ENCODE results near the gene ERGIC1. TPM values are rescaled to one million over a fixed set of nuclear protein-coding genes. Genes with fewer than 3 reads are reported as not detected.

ERGIC1 gene
- 119 and 203 TPM in 2 replicates for total RNA-seq

GRCh38 chr5:172833686-172834414 is at the start of gene ERGIC1:
Gene ERGIC1, plus strand, starts transcription at chr5:172834251. Its CDS starts 163 bp downstream, at chr5:172834414.

GRCh38 chr5:172983542-172984243 is 149.6 kb downstream of the ERGIC1 start, which contains the start of gene ATP6V0E1:
Gene ATP6V0E1, plus strand, starts transcription at chr5:172983771. Its CDS starts 90 bp downstream, at chr5:172983861.

Other genes with a start within 250 kb of the ERGIC1 start
- 2.6 and 4.9 TPM in 2 replicates for gene NEURL1B, start 193.0 kb upstream of the ERGIC1 start, total RNA-seq
- gene DUSP1, start 63.1 kb upstream of the ERGIC1 start, total RNA-seq: 50.8 and 63.5 TPM in 2 replicates
- gene RPL26L1, start 125.2 kb downstream of the ERGIC1 start, total RNA-seq: 34.9 and 64.1 TPM in 2 replicates
- 190 and 350 TPM in 2 replicates for gene ATP6V0E1, start 149.5 kb downstream of the ERGIC1 start, total RNA-seq
- gene CREBRF, start 222.1 kb downstream of the ERGIC1 start, total RNA-seq: 25.0 and 25.2 TPM in 2 replicates